ENCODE measurements around the gene LPCAT2.

DNA sequence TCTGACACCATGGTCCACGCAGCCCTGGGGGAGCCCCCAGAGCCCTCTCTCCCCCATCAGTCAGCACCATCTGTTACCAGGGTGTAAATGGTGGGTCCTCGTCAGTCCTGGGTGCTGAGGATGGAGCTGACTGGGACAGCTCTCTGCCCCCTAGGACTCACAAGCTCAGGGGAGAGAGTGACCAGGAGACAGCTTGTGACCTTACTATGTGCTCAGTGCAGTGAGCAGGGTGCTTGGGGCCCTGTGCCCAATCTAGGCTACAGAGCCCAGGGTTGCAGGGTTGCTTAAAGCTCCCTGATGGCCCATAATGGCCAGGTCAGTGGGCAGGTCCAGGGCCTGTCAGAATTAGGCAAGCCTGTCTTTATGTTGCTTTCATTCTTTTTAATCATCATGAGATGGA, 18.6 kb upstream of the LPCAT2 start:
- TF ChIP-seq EP300 (IDR thresholded peaks at IDR 0.05) (no peak), POLR2A (IDR thresholded peaks at IDR 0.05) (no peak), CTCF (IDR thresholded peaks at IDR 0.05) (no peak)
